Cardiac muscle cell (in vitro differentiated cells and primary cell): ENCODE results near the gene MBD2. TPM values are rescaled to one million over a fixed set of nuclear protein-coding genes. Genes with fewer than 3 reads are reported as not detected.

Source experiments
- DNase-seq, 2 donors: peaks; one replicate each; pipeline versions ENCODE4 v3.0.0 to v3.0.0-alpha.2; 2010 to 2017; ENCODE audit warnings: low read depth in 1 of 2, low spot score in 1 of 2
- H3K27ac ChIP-seq: fragments of 200-600 bp; sonication (generic); 2 replicates; pipeline ENCODE4 v1.5.1; 2016
- H3K27me3 ChIP-seq: fragments of 200-600 bp; sonication (generic); 2 replicates; pipeline ENCODE4 v1.6.0; 2016; ENCODE audit warnings: control low read depth
- H3K36me3 ChIP-seq: fragments of 200-600 bp; sonication (generic); 2 replicates; pipeline ENCODE4 v1.5.1; 2016; ENCODE audit warnings: control low read depth
- H3K4me1 ChIP-seq: fragments of 200-600 bp; sonication (generic); 2 replicates; pipeline ENCODE4 v1.8.1; 2017; ENCODE audit warnings: low read depth, mild to moderate bottlenecking, mixed run types
- H3K4me3 ChIP-seq: fragments of 200-600 bp; sonication (generic); 2 replicates; pipeline ENCODE4 v1.5.1; 2016; ENCODE audit warnings: mild to moderate bottlenecking
- H3K9me3 ChIP-seq: fragments of 200-600 bp; sonication (generic); 2 replicates; pipeline ENCODE4 v1.5.1; 2017; ENCODE audit warnings: low read depth, mild to moderate bottlenecking, control low read depth
- CTCF ChIP-seq: IDR thresholded peaks from 2 replicates; pipeline ENCODE4 v1.5.1; 2012; ENCODE audit warnings: low read depth, mild to moderate bottlenecking, low read length
- polyA plus RNA-seq: library from polyadenylated mRNA; unstranded; fragments of >200 nt; fragmentation: Nextera tagmentation; extraction: Ambion mirVana; gene quantifications from 2 replicates; pipeline ENCODE4 v1.2.1, GENCODE V29; 2016
- total RNA-seq: library from RNA; depleted of rRNA; stranded (reverse); fragments of >200 nt; gene quantifications from 2 replicates; pipeline ENCODE4 v1.2.3, GENCODE V29; 2016

The MBD2 gene
- total and polyA plus RNA-seq, 2 experiments from 2014 or later = 27.5 to 40.0 TPM

- no peak overlapping the region for H3K4me3 ChIP-seq
- DNase-seq = no peak
- no peaks in the 10 kb centered on the region for H3K9me3 ChIP-seq
- no peak overlapping the region for H3K27ac ChIP-seq
- no peak for TF ChIP-seq CTCF
- no peaks in the 10 kb centered on the region for H3K27me3 ChIP-seq
- no peaks in the 10 kb centered on the region for H3K36me3 ChIP-seq
- H3K4me1 ChIP-seq = peaks cover 13% of the 10 kb centered on the region
Measured at GRCh38 chr18:54233747-54234146, 9.3 kb upstream of the MBD2 start.

GRCh38 chr18:54233228-54233625 lies 8.8 kb upstream of the MBD2 start:
- Histone ChIP-seq H3K9me3 (no peaks in the 10 kb centered on the region), H3K4me1 (peaks cover 18% of the 10 kb centered on the region), H3K27ac (peak overlapping the region; percentile 82), H3K27me3 (no peaks in the 10 kb centered on the region), H3K4me3 (no peak overlapping the region), H3K36me3 (no peaks in the 10 kb centered on the region)
- TF ChIP-seq CTCF = no peak
- DNase-seq = no peak

GRCh38 chr18:54232485-54233227 lies 8.2 kb upstream of the MBD2 start:
- Histone ChIP-seq H3K9me3 (no peaks in the 10 kb centered on the region), H3K27ac (peak overlapping the region; percentile 82), H3K36me3 (no peaks in the 10 kb centered on the region), H3K27me3 (no peaks in the 10 kb centered on the region), H3K4me3 (no peak overlapping the region), H3K4me1 (peaks cover 21% of the 10 kb centered on the region)
- DNase-seq = peak in 1 of 2 donors; percentile 40
- TF ChIP-seq CTCF = peak; percentile 29

GRCh38 chr18:54229421-54230059 lies 5.1 kb upstream of the MBD2 start:
- H3K27ac ChIP-seq = peak overlapping the region; percentile 63
- H3K4me1 ChIP-seq = peaks cover 21% of the 10 kb centered on the region
- H3K4me3 ChIP-seq = no peak overlapping the region
- DNase-seq = no peak
- H3K36me3 ChIP-seq = no peaks in the 10 kb centered on the region
- no peak for TF ChIP-seq CTCF
- no peaks in the 10 kb centered on the region for H3K27me3 ChIP-seq
- H3K9me3 ChIP-seq = no peaks in the 10 kb centered on the region

- DNase-seq = no peak
- Histone ChIP-seq H3K9me3 (no peaks in the 10 kb centered on the region), H3K27me3 (no peaks in the 10 kb centered on the region), H3K36me3 (no peaks in the 10 kb centered on the region), H3K27ac (peak overlapping the region; percentile 63), H3K4me1 (peaks cover 21% of the 10 kb centered on the region), H3K4me3 (no peak overlapping the region)
- TF ChIP-seq CTCF = no peak
Measured at GRCh38 chr18:54228364-54228763, 3.9 kb upstream of the MBD2 start.
